ENCODE measurements around the gene COL4A3. TPM values are rescaled to one million over a fixed set of nuclear protein-coding genes. Genes with fewer than 3 reads are reported as not detected.

Gene COL4A3
- total RNA-seq, 1 donor from 2014 or later = 0.34 TPM

GRCh38 chr2:227341553-227341952 is 177.1 kb downstream of the COL4A3 start:
- H3K27ac Mint-ChIP-seq = no peak overlapping the region

GRCh38 chr2:227344231-227344630 is 179.8 kb downstream of the COL4A3 start:
- Mint-ChIP-seq H3K4me3 (ENCODE audit: low read depth) (no peak overlapping the region), H3K27me3 (no peaks in the 10 kb centered on the region), H3K27ac (no peak overlapping the region), H3K4me1 (ENCODE audit: low read depth) (peaks cover 10% of the 10 kb centered on the region), H3K9me3 (ENCODE audit: low read depth) (no peaks in the 10 kb centered on the region), H3K36me3 (ENCODE audit: insufficient read depth) (peaks cover 17% of the 10 kb centered on the region)
- DNase-seq (ENCODE audit: low spot score, unreplicated experiment) = no peak
- TF ChIP-seq CTCF (IDR thresholded peaks at IDR 0.05; ENCODE audit: unreplicated experiment) = no peak

More at GRCh38 chr2:227341553-227341952, 177.1 kb downstream of the COL4A3 start:
- peaks cover 16% of the 10 kb centered on the region for H3K36me3 Mint-ChIP-seq (ENCODE audit: insufficient read depth)
- H3K4me3 Mint-ChIP-seq (ENCODE audit: low read depth) = no peak overlapping the region
- no peak for DNase-seq (ENCODE audit: low spot score, unreplicated experiment)
- H3K27me3 Mint-ChIP-seq = no peaks in the 10 kb centered on the region
- no peaks in the 10 kb centered on the region for H3K9me3 Mint-ChIP-seq (ENCODE audit: low read depth)
- no peak for TF ChIP-seq CTCF (IDR thresholded peaks at IDR 0.05; ENCODE audit: unreplicated experiment)
- H3K4me1 Mint-ChIP-seq (ENCODE audit: low read depth) = peaks cover 11% of the 10 kb centered on the region

DNA sequence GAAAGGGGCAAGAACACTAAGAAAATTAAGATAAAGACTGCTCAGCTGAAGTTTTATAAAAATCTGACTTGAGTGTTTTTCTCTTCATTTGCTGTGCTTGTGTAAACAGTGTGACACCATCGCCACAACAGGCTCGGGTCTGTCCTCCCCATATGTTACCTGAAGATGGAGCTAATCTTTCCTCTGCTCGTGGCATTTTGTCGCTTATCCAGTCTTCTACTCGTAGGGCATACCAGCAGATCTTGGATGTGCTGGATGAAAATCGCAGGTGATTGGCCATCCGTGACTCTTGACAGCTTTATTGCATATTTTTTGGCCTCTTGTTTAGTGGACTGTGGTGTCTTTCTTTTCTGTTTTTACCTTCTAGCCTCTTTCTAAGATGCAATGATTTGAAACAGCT is 182.7 kb downstream of the COL4A3 start:
- H3K4me1 Mint-ChIP-seq (ENCODE audit: low read depth) = peaks cover 10% of the 10 kb centered on the region
- peaks cover 18% of the 10 kb centered on the region for H3K36me3 Mint-ChIP-seq (ENCODE audit: insufficient read depth)
- no peak for TF ChIP-seq CTCF (IDR thresholded peaks at IDR 0.05; ENCODE audit: unreplicated experiment)
- no peak for DNase-seq (ENCODE audit: low spot score, unreplicated experiment)
- no peak overlapping the region for H3K27ac Mint-ChIP-seq
- H3K9me3 Mint-ChIP-seq (ENCODE audit: low read depth) = no peaks in the 10 kb centered on the region
- no peaks in the 10 kb centered on the region for H3K27me3 Mint-ChIP-seq
- H3K4me3 Mint-ChIP-seq (ENCODE audit: low read depth) = no peak overlapping the region

- Mint-ChIP-seq H3K4me1 (ENCODE audit: low read depth) (peaks cover 10% of the 10 kb centered on the region), H3K9me3 (ENCODE audit: low read depth) (no peaks in the 10 kb centered on the region), H3K4me3 (ENCODE audit: low read depth) (no peak overlapping the region), H3K27ac (no peak overlapping the region), H3K36me3 (ENCODE audit: insufficient read depth) (peaks cover 20% of the 10 kb centered on the region), H3K27me3 (no peaks in the 10 kb centered on the region)
- DNase-seq (ENCODE audit: low spot score, unreplicated experiment) = no peak
- no peak for TF ChIP-seq CTCF (IDR thresholded peaks at IDR 0.05; ENCODE audit: unreplicated experiment)
Measured at GRCh38 chr2:227348324-227348723, 183.9 kb downstream of the COL4A3 start.

DNA sequence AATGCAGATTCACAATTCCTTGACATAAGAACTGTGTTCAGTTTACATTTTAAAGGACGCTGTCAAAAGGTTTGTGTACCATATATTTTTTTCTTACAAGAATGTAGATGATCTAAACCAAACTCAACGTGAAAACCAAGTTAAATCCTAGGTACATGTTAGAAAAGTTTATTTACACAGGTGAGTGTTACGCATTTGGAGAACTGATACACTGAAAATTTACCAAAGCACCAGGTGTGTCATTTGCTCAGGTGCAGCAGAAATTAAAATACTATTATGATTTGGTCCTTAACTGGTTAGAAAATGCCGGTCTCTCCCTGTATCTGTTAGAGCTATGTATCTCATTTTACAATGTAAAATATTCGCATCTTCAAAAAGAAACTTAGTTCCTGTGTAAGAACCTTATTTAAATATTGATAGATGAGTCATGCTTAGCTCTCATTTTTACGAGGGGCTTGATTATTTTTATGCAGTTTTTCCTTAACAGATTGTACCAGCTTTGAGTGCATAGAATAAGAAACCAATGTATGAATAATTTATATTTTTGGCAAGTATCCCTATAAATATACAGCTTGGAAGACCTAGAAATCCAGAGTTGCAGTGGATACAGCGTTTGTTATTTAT is 185.7 kb downstream of the COL4A3 start:
- H3K36me3 Mint-ChIP-seq (ENCODE audit: insufficient read depth) = peaks cover 21% of the 10 kb centered on the region
- no peak for TF ChIP-seq CTCF (IDR thresholded peaks at IDR 0.05; ENCODE audit: unreplicated experiment)
- H3K9me3 Mint-ChIP-seq (ENCODE audit: low read depth) = no peaks in the 10 kb centered on the region
- no peaks in the 10 kb centered on the region for H3K27me3 Mint-ChIP-seq
- DNase-seq (ENCODE audit: low spot score, unreplicated experiment) = no peak
- no peak overlapping the region for H3K27ac Mint-ChIP-seq
- H3K4me3 Mint-ChIP-seq (ENCODE audit: low read depth) = no peak overlapping the region
- H3K4me1 Mint-ChIP-seq (ENCODE audit: low read depth) = peaks cover 10% of the 10 kb centered on the region
